ENCODE results near the gene PCDHGA4.

- TF ChIP-seq CTCF (IDR thresholded peaks at IDR 0.05) (no peak), EP300 (IDR thresholded peaks at IDR 0.05) (no peak)
These were observed 3.2 kb upstream of the PCDHGA4 start for GRCh38 chr5:141351591-141351990.

Measured in ovary (tissue), 3 donors.